SHP77 treated with DMSO at 0.1 percent for 48 hours (cell line): ENCODE data around the gene GREB1L.
"Not testable (repeated sequence)": the region's sequence is repeated elsewhere in the genome, so short reads cannot be mapped to it uniquely, and the experiment has no call there.

Source experiments
- DNase-seq: peaks from one replicate; lab custom pipeline; 2025; lab: John Stamatoyannopoulos, UW

Gene GREB1L

DNA sequence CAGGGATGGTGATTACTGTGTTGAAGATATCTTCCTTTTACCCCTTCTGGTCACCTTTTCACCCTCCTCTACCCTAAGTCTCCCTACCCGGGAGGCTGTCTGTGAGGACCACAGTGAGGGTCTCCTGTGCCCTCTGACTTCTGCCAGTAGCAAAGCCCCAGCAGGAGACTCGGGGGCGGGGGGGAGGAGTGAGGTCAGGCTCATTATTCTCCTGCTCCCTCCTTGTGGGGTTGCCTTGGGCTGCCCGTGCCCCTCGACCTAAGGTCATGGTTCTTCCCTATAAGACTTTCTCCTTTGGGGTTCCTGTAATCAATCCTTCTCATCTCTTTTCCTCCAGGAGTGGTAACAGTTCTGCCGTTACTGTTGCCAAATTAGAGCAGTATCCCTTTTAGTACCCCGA is 65.5 kb downstream of the GREB1L start:
- no peak for DNase-seq

DNA sequence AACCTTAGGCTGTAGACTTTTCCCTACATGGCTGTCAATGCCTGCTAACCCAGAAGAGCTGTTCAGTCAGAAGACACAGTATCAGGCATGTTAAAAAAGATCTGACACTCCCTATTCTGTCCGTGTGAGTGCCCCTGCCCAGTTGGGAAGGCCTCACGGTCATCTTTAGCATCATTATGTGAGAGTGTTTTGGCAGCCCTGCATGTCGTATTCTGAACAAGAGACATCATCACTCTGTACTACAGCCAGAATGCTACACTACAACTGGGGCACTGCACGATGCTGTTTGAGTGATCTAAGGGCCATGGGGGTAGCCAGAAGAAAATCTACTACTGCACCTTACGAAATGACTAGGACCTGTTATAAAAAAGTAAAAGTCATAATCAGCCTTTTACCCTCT is 67.2 kb downstream of the GREB1L start:
- DNase-seq = no peak

DNA sequence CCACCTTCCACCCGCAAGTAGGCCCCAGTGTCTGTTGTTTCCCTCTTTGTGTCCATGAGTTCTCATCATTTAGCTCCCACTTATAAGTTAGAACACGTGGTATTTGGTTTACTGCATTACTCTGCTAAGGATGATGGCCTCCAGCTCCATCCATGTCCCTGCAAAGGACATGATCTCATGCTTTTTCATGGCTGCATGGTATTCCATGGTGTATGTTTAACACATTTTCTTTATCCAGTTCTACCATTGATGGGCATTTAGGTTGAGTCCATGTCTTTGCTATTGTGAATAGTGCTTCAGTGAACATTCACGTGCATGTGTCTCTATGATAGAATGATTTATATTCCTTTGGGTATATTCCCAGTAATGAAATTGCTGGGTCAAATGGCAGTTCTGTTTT is 69.9 kb downstream of the GREB1L start:
- not testable (repeated sequence) for DNase-seq

DNA sequence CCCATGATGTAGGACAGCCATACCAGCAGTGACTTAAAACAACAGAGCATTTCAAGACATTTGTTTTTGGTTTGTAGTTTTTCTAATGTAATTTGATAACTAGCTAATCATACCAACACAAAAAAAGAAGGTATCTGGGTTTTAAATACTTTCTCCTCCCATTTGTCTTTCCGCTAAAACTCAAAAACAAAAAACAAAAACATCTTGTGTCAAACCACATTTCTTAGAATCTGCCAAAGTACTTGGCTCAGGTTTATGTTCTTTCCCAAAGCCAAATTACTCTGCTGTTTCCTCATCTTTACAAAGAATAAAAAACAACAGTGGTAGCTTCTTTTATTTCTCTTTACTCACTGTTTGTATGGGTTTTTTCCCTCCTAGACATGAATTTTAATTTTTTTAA is 71.5 kb downstream of the GREB1L start:
- DNase-seq = no peak

DNA sequence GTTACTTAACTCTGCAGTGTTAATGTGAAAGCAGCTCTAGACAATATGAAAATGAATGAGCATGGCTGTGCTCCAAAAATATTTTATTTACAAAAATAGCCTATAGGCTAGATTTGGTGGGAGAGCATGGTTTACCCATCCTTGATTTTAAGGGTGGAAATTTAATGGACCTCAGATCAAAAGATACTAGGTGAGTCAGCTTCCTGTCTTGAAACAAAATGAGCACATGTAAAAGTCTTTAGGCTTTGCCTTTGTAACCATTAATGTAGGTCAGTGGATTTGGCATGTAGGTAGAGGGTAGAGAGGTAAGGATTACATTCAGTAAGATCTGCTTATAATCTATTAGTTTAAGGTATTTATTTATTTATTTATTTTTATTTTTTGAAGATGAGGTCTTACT is 72.7 kb downstream of the GREB1L start:
- no peak for DNase-seq

DNA sequence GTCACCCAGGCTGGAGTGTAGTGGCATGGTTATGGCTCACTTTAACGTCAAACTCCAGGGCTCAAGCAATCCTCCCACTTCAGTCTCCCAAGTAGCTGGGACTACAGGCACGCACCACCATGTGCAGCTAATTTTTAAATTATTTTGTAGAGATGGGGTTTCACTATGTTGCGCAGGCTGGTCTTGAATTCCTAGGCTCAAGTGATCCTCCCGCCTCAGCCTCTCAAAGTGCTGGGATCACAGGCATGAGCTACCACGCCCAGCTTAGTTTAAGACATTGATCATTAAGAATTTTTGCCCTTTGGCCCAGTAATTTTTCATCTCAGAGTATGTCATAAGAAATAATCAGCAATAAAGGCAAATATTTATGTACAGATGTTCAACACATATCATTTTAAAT is 73.1 kb downstream of the GREB1L start:
- not testable (repeated sequence) for DNase-seq

DNA sequence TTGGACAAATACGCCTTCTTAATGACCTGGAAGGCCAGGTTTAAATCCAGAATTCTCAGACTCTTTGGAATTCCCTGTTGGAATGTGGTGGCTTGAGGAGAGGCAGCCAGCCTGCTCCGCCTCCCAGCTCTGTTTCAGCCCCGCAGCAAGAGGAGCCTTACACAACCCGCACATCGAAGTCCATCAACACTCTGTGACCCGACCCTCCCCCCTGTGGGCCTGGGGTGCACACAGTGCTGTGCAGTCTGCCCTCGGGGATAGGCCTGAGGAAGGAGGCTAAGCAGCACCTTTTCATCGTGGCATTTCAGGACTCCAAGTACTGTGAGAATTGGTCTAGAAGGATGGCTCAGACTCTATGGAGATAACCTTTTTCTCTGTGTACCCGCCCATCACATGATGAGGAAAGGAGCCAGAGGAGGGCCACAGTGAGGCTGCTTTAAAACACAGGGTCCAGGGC is 73.7 kb downstream of the GREB1L start:
- DNase-seq = no peak

- DNase-seq = no peak
Observed at GRCh38 chr18:21316296-21316695, 74.3 kb downstream of the GREB1L start.

- DNase-seq = no peak
Observed at GRCh38 chr18:21321711-21322110, 79.7 kb downstream of the GREB1L start.

- no peak for DNase-seq
Observed at GRCh38 chr18:21327101-21327500, 85.1 kb downstream of the GREB1L start.

DNA sequence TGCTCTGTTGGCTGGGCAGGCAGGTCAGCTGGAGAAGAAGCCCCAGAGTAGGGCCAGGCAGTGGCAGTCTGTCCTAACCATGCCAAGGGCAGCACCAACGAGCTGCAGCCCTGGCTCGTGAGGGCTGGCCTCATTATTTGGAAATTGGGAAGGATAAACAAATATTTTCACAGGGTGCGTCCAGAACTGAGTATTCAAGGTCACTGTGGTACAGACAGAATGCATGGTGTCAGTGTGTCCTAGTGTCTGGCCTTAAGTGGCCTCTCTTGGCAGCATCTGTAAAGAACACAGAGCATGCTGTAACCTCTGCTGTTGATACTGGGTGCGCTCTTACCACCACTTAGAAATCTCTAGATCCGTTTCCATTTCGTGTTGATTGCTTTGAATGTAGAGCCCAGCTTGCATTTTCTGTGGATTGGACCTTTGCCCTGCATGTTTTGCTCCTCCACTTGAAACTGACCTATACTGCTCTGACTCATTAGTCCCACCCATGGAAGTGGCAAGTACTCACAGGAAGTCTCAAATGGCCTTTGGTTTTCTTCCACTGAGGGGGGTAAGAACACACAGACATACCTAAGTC is 88.2 kb downstream of the GREB1L start:
- no peak for DNase-seq

GRCh38 chr18:21331065-21331464 is 89.0 kb downstream of the GREB1L start:
- no peak for DNase-seq

DNA sequence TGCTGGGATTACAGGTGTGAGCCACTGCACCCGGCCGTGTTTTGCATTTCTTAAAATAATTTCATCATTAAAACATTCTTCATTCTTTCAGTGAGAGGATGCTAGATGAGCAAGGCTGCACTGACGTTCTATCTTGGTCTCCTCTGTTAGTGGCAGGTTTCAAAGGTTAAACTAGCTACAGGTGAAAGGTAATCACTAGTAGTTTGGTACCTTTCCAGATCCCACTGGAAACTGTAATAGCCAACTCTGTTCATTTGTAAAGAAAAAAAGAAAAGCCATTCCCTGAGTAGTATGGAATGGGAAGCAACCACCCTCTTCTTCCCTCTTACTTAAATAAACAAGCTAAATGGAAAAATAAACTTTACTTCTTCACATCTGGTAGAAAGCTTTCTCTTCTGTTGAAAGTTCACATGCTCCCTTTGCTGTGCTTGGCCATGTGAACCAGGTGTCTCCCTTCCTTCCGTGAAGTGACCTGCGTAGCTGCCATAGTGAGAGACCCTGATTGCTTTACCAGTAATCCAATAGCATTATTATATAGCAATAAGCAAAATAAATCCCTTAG is 94.0 kb downstream of the GREB1L start:
- DNase-seq = no peak

DNA sequence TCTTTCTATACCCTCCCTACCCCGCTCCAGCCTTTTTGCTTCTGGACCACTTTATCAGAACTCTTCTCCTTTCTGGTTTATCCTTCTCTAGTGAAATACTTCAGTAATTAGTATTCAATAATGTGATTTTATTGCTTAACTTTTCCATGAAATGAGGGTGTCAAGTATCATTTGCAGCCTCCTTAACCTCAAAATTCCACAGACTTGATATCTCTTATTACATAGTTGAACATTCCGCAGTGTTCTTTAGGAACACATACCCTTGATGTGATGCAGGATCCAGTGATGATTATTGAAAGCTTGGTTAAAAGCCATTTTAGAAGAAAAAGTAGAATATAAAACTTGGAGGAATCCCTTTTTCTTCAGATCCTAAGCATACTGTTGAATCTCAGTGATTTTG is 94.8 kb downstream of the GREB1L start:
- no peak for DNase-seq

- no peak for DNase-seq
Observed at GRCh38 chr18:21341141-21341540, 99.1 kb downstream of the GREB1L start.

- DNase-seq = no peak
Observed at GRCh38 chr18:21342372-21342771, 100.3 kb downstream of the GREB1L start.

- DNase-seq = no peak
Observed at GRCh38 chr18:21344860-21345259, 102.8 kb downstream of the GREB1L start.

DNA sequence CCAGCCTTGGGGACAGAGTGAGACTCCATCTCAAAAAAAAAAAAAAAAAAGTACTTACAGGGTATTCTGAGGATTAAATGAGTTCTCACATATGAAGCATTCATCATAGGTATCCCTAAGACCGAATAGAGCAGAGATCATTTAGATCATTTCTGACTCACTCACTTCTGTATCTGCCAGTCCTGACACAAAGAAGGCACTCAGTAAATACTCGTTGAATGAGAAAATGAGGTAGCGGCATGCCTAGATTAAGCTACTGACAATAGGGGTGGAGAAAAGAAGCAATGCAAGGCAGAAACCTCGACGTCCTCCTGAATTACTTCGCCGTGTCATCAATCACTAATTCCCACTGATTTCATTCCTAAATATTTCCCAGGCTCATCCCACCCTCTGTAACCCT is 103.8 kb downstream of the GREB1L start:
- DNase-seq = no peak

- no peak for DNase-seq
Observed at GRCh38 chr18:21359746-21360145, 117.7 kb downstream of the GREB1L start.

- no peak for DNase-seq
Observed at GRCh38 chr18:21361307-21361880, 119.4 kb downstream of the GREB1L start.

GRCh38 chr18:21362831-21363230 is 120.8 kb downstream of the GREB1L start:
- DNase-seq = no peak

- DNase-seq = no peak
Observed at GRCh38 chr18:21363348-21363747, 121.3 kb downstream of the GREB1L start.

DNA sequence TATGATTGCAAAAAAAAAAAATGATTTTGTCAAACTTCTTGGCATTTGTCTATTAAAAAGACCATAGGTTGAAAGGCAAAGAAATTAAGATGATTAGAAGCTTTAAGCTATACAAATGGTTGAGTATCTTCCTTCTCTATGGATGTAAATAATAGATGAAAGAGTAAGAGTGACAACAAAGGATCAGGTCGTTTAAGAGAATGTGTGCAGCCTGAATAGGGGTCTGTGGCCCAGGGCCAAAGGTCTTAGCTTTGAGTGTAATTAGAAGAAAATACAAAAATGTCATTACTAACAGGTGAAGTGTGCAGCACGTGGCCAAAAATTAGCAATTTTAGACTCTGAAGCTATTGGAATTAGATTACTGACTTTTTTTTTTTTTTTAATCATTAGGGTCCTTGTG is 122.4 kb downstream of the GREB1L start:
- DNase-seq = no peak

- no peak for DNase-seq
Observed at GRCh38 chr18:21366896-21367295, 124.9 kb downstream of the GREB1L start.
